SK-N-SH treated with all-trans-retinoic acid at 6 μM for 48 hours (cell line): ENCODE measurements around the gene NEIL1.
A peak's percentile ranks its signal among the peaks of the same experiment; 100 is the strongest.

Experiments used
- ATAC-seq: fragments of 200-7000 bp; cut with Tn5 transposase; 3 replicates; pipeline ENCODE4 v1.9.1; 2020; ENCODE audit warnings: mild to moderate bottlenecking, moderate library complexity
- ARNTL ChIP-seq: fragments of 450-650 bp; formaldehyde crosslinking; IDR thresholded peaks from 2 replicates; pipeline ENCODE4 v1.5.0; 2020; ENCODE audit warnings: low read depth, mild to moderate bottlenecking, moderate library complexity, borderline replicate concordance
- BACH2 ChIP-seq: fragments of 250-450 bp; sonication (Bioruptor Pico); IDR thresholded peaks from 2 replicates; pipeline ENCODE4 v1.9.0; 2021; ENCODE audit warnings: mild to moderate bottlenecking, borderline replicate concordance
- CREB5 ChIP-seq: fragments of 250-450 bp; sonication (Bioruptor Pico); IDR thresholded peaks from 2 replicates; pipeline ENCODE4 v1.5.1; 2020; ENCODE audit warnings: low read depth, mild to moderate bottlenecking, moderate library complexity
- CSDC2 ChIP-seq: fragments of 250-450 bp; sonication (Bioruptor Pico); IDR thresholded peaks from 2 replicates; pipeline ENCODE4 v1.5.0; 2020; ENCODE audit warnings: mild to moderate bottlenecking, moderate library complexity
- CSRNP3 ChIP-seq: fragments of 250-450 bp; sonication (Bioruptor Pico); IDR thresholded peaks from 2 replicates; pipeline ENCODE4 v1.5.1; 2021; ENCODE audit warnings: mild to moderate bottlenecking, moderate library complexity
- ESRRG ChIP-seq: fragments of 250-450 bp; sonication (Bioruptor Pico); IDR thresholded peaks from 2 replicates; pipeline ENCODE4 v1.6.1; 2021; ENCODE audit warnings: mild to moderate bottlenecking
- GLIS3 ChIP-seq: fragments of 250-450 bp; sonication (Bioruptor Pico); IDR thresholded peaks from 2 replicates; pipeline ENCODE4 v1.5.0; 2020; ENCODE audit warnings: mild to moderate bottlenecking, moderate library complexity
- ISL1 ChIP-seq: fragments of 250-450 bp; sonication (Bioruptor Pico); IDR thresholded peaks from 2 replicates; pipeline ENCODE4 v2.1.2; 2022; ENCODE audit warnings: mild to moderate bottlenecking, moderate library complexity
- OSR1 ChIP-seq: fragments of 250-450 bp; sonication (Bioruptor Pico); IDR thresholded peaks from 2 replicates; pipeline ENCODE4 v1.8.0; 2022; ENCODE audit warnings: moderate library complexity, mild to moderate bottlenecking, inconsistent platforms
- PATZ1 ChIP-seq: fragments of 250-450 bp; sonication (Bioruptor Pico); IDR thresholded peaks from 2 replicates; pipeline ENCODE4 v1.8.0; 2020; ENCODE audit warnings: mild to moderate bottlenecking, moderate library complexity, borderline replicate concordance
- POU6F1 ChIP-seq: fragments of 250-450 bp; sonication (Bioruptor Pico); IDR thresholded peaks from 2 replicates; pipeline ENCODE4 v1.8.0; 2021; ENCODE audit warnings: low read depth, mild to moderate bottlenecking, moderate library complexity, borderline replicate concordance
- PPARA ChIP-seq: fragments of 250-450 bp; sonication (Bioruptor Pico); IDR thresholded peaks from 2 replicates; pipeline ENCODE4 v1.5.0; 2020; ENCODE audit warnings: mild to moderate bottlenecking, borderline replicate concordance
- RARB ChIP-seq: fragments of 250-450 bp; sonication (Bioruptor Pico); IDR thresholded peaks from 2 replicates; pipeline ENCODE4 v1.8.0; 2021; ENCODE audit warnings: mild to moderate bottlenecking, moderate library complexity
- SNAI2 ChIP-seq: fragments of 250-450 bp; sonication (Bioruptor Pico); IDR thresholded peaks from 2 replicates; pipeline ENCODE4 v1.5.0; 2020; ENCODE audit warnings: mild to moderate bottlenecking, moderate library complexity
- TCF4 ChIP-seq: fragments of 250-450 bp; sonication (Bioruptor Pico); IDR thresholded peaks from 2 replicates; pipeline ENCODE4 v1.8.0; 2021; ENCODE audit warnings: mild to moderate bottlenecking, moderate library complexity, borderline replicate concordance
- TOX ChIP-seq: fragments of 250-450 bp; sonication (Bioruptor Pico); IDR thresholded peaks from 2 replicates; pipeline ENCODE4 v1.8.0; 2021; ENCODE audit warnings: mild to moderate bottlenecking, moderate library complexity, borderline replicate concordance
- TSHZ2 ChIP-seq: fragments of 250-450 bp; sonication (Bioruptor Pico); IDR thresholded peaks from 2 replicates; pipeline ENCODE4 v1.5.0; 2020; ENCODE audit warnings: mild to moderate bottlenecking, moderate library complexity
- ZC3H10 ChIP-seq: fragments of 250-450 bp; sonication (Bioruptor Pico); IDR thresholded peaks from 2 replicates; pipeline ENCODE4 v1.5.1; 2021; ENCODE audit warnings: mild to moderate bottlenecking, moderate library complexity
- ZFP3 ChIP-seq: fragments of 250-450 bp; sonication (Bioruptor Pico); IDR thresholded peaks from 2 replicates; pipeline ENCODE4 v1.5.0; 2020; ENCODE audit warnings: mild to moderate bottlenecking, moderate library complexity
- ZFP30 ChIP-seq: fragments of 450-650 bp; formaldehyde crosslinking; IDR thresholded peaks from 2 replicates; pipeline ENCODE4 v1.5.0; 2022; ENCODE audit warnings: mild to moderate bottlenecking, moderate library complexity
- ZNF565 ChIP-seq: fragments of 450-650 bp; formaldehyde crosslinking; conservative IDR thresholded peaks from 2 replicates; pipeline ENCODE4 v1.5.0; 2020; ENCODE audit warnings: low read depth, mild to moderate bottlenecking, moderate library complexity
- ZNF70 ChIP-seq: fragments of 450-650 bp; formaldehyde crosslinking; IDR thresholded peaks from 2 replicates; pipeline ENCODE4 v1.5.0; 2020; ENCODE audit warnings: mild to moderate bottlenecking, moderate library complexity
- ZNF8 ChIP-seq: fragments of 450-650 bp; formaldehyde crosslinking; IDR thresholded peaks from 2 replicates; pipeline ENCODE4 v1.5.0; 2020; ENCODE audit warnings: mild to moderate bottlenecking, moderate library complexity

NEIL1 gene

GRCh38 chr15:75347222-75348033 lies 589 bp downstream of the NEIL1 start:
- no peak for TF ChIP-seq RARB (CRISPR knock-in tag)
- TF ChIP-seq ZFP3, result no peak
- TF ChIP-seq ZNF70 (CRISPR knock-in tag), result no peak
- TF ChIP-seq SNAI2 (CRISPR knock-in tag), result no peak
- no peak for TF ChIP-seq CSRNP3 (CRISPR knock-in tag)
- no peak for TF ChIP-seq POU6F1 (CRISPR knock-in tag)
- TF ChIP-seq TOX, result no peak
- TF ChIP-seq GLIS3 (CRISPR knock-in tag), result no peak
- TF ChIP-seq ESRRG (CRISPR knock-in tag), result no peak
- no peak for TF ChIP-seq PATZ1 (CRISPR knock-in tag)
- no peak for TF ChIP-seq ZNF8 (CRISPR knock-in tag)
- TF ChIP-seq ZC3H10 (CRISPR knock-in tag), result no peak
- no peak for TF ChIP-seq PPARA (CRISPR knock-in tag)
- TF ChIP-seq ZNF565 (CRISPR knock-in tag), result no peak
- TF ChIP-seq OSR1 (CRISPR knock-in tag), result no peak
- no peak for TF ChIP-seq TCF4 (CRISPR knock-in tag)
- TF ChIP-seq ZFP30 (CRISPR knock-in tag), result no peak
- no peak for TF ChIP-seq ISL1 (CRISPR knock-in tag)
- ATAC-seq, result peak; percentile 74

GRCh38 chr15:75348034-75348561 lies 1.3 kb downstream of the NEIL1 start:
- TF ChIP-seq RARB (CRISPR knock-in tag) (no peak), CSDC2 (no peak), ZNF70 (CRISPR knock-in tag) (no peak), OSR1 (CRISPR knock-in tag) (no peak)

GRCh38 chr15:75348562-75349350 lies 1.9 kb downstream of the NEIL1 start:
- ATAC-seq, result peak; percentile 24
- TF ChIP-seq ARNTL (CRISPR knock-in tag) (no peak), CSDC2 (no peak), ZNF8 (CRISPR knock-in tag) (no peak), ISL1 (CRISPR knock-in tag) (no peak), ZC3H10 (CRISPR knock-in tag) (no peak), GLIS3 (CRISPR knock-in tag) (no peak), TOX (no peak), BACH2 (CRISPR knock-in tag) (no peak), CREB5 (CRISPR knock-in tag) (no peak), CSRNP3 (CRISPR knock-in tag) (no peak), TSHZ2 (CRISPR knock-in tag) (no peak), OSR1 (CRISPR knock-in tag) (no peak), ZNF565 (CRISPR knock-in tag) (no peak), PATZ1 (CRISPR knock-in tag) (no peak)

More at GRCh38 chr15:75348034-75348561, 1.3 kb downstream of the NEIL1 start:
- peak; percentile 57 for ATAC-seq
